ENCODE data around the gene FIBIN.
"Not testable (repeated sequence)": the region's sequence is repeated elsewhere in the genome, so short reads cannot be mapped to it uniquely, and the experiment has no call there.

Gene FIBIN

DNA sequence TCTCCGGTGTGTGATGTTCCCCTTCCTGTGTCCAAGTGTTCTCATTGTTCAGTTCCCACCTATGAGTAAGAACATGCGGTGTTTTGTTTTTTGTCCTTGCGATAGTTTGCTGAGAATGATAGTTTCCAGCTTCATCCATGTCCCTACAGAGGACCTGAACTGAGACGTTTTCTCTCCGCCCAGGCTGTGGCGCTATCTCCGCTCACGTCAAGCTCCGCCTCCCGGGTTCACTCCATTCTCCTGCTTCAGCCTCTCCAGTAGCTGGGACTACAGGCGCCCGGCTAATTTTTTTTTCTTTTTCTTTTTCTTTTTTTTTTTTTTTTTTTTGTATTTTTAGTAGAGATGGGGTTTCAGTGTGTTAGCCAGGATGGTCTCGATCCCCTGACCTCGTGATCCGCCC, 16.7 kb upstream of the FIBIN start:
- not testable (repeated sequence) for DNase-seq (ENCODE audit: low spot score)

DNA sequence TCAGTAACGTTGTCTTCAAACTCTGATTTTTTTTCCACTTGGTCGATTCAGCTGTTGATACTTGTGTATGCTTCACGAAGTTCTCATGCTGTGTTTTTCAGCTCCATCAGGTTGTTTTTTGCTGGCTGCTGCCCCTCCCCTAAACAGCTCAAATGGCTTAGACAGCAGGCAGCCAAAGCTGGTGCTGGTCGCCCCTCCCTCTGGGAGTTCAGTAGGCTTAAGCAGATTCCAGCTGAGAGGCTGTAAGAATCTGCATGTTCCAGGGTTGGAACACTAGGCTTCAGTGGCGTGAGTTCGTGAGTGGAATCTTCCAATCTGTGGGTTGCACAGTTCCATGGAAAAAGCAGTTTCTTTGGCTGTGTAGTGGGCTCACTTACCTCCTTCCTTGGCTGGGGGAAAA, 10.3 kb upstream of the FIBIN start:
- no peak for DNase-seq (ENCODE audit: low spot score)

DNA sequence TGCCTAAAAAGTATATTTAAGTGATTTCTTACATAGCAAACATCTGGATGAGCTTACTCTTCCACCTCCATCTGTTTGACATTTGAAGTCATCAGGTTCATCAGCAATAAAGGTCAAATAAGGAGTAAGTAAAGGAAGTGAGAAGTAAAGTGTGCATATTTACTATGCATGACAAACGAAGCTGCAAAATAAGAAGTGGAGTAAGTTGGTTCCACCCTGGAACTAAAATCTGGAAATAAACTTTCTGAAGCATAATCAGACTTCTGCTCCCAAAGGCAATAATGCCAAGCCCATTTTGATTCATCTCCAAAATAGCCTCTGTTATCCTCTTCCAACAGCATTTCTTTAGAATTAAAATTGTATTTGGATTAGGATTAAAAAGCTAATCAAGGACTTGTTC, 8.4 kb upstream of the FIBIN start:
- no peak for DNase-seq (ENCODE audit: low spot score)

DNA sequence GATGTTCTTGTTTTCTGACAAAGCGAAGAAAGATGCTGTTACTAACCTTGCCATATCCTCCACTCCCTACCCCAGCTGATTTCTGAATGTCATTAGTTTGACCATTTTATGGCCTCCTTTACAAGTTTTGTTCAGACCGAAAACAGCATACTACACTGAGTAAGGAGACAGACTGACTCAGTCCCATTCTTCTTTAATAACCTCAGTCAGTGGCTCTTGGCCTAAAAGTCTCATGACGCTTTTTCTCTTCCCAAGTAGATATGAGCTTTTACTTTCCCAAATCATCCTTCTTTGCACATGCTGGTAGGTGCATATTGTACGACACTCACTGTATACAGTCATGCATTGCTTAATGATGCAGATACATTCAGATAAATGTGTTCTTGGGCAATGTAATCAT, 8.0 kb upstream of the FIBIN start:
- DNase-seq (ENCODE audit: low spot score), result no peak

DNA sequence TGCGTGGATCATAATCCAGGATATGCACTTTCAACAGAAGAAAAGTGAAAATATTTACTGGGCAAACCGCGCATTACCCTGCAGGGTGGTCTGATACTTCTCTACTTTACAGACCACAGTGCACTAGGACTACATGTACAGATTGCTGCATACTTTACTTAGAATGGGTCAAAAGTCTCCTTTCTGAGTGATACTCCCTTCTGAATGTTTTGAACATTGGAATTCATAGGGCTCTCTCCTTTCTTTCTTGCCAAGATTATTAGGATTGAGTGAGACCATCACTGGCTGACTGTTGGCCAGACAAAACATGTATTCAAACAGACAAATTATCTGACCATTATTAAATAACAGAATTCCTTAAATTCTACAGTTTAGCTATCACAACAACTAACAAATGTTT, 6.6 kb upstream of the FIBIN start:
- DNase-seq (ENCODE audit: low spot score), result no peak

DNA sequence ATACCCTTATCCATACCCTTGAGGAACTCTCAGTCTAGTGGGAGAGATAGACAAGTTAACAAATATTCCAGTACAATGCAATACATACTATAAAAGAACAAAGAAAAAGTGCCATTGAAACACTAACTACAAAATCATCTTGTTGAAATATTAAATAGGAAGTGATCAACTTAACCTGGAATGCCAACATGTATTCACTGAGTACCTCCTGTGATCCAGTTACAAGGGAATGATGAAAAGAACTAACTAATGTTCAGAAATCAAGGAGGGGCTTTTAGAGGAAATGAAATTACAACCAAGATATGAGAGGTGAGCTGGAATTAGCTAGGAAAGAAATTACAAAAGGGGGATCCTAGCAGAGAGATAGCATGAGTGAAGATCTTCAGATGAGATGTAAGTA, 6.2 kb upstream of the FIBIN start:
- no peak for DNase-seq (ENCODE audit: low spot score)

DNA sequence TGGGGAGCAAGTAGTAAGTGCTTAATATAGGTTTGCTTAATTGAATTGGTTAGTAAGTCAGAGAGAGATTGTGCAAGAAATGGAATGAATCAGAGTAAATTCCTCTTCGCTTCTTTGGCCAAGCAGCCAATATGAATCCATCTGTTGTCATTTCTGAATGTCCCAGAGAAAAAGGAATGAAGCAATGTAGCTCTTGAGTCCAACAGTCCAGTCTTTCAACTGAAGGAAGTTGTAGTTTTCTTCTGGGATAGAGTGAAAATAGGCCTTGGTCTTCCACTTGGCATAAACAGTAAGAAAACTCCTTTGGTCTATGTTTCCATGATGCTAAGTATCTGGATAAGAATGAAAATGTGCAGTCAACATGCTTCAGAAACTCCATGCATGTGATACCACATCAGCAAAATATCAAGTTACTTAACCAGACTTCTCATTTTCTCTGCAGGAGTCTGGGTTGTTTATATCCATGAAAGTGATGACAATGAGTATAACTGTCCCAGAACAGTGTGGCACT, 1.8 kb upstream of the FIBIN start:
- DNase-seq (ENCODE audit: low spot score), result no peak

DNA sequence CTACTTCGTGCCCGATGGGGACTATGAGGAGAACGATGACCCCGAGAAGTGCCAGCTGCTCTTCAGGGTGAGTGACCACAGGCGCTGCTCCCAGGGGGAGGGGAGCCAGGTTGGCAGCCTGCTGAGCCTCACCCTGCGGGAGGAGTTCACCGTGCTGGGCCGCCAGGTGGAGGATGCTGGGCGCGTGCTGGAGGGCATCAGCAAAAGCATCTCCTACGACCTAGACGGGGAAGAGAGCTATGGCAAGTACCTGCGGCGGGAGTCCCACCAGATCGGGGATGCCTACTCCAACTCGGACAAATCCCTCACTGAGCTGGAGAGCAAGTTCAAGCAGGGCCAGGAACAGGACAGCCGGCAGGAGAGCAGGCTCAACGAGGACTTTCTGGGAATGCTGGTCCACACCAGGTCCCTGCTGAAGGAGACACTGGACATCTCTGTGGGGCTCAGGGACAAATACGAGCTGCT, 751 bp downstream of the FIBIN start:
- no peak for DNase-seq (ENCODE audit: low spot score)

DNA sequence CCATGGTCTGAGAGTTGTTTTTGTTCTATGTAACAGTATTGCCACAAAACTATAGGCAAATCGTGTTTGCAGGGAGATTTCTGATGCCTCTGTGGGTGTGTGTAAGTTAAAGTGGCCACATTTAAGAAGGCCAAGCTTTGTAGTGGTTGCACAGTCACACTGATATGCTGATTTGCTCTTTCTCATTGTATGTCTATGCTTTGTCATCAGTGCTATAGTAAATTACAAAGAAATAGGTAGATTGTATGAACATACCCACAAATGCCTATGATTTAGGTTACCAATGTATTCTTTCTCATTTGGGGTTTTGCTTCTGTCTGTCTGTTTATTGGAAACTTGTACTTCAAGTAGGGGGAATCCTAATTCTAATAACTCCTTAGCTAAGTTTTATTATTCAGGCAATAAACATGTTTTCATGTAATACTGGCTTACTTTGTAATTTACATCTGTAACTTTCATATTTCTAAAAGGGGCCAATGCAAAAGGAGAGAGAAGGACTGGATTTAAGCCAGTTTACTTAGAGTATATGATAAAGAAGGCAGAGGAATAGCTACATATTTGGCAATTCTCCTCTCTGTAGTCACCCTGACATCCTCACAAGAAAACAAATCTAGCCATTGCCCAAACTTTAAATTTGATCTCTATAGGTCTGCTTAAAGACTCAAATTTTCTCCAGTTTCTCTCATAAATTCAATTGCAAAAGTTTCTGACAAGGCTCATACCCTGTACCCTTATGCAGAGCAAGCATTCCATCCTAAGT, 2.0 kb downstream of the FIBIN start:
- DNase-seq (ENCODE audit: low spot score), result no peak

DNA sequence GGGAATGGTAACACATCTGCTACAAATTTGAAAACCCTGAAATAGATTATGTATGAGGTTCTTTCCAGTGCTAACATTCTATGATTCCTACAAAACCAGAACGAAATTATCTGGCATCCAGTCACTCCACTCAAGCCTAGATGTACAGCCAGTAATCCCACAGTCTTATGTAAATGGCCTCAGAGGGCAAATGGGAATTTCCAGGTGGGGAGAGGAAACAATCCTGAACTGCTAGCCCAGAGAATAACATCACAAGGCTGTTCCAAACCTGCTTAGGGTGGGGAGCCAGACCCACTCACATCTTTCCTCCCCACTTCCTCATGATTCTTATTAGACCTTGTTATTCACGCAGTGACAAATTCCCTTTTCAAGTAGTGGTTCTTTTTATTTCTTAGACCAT, 3.5 kb downstream of the FIBIN start:
- DNase-seq (ENCODE audit: low spot score), result no peak

DNA sequence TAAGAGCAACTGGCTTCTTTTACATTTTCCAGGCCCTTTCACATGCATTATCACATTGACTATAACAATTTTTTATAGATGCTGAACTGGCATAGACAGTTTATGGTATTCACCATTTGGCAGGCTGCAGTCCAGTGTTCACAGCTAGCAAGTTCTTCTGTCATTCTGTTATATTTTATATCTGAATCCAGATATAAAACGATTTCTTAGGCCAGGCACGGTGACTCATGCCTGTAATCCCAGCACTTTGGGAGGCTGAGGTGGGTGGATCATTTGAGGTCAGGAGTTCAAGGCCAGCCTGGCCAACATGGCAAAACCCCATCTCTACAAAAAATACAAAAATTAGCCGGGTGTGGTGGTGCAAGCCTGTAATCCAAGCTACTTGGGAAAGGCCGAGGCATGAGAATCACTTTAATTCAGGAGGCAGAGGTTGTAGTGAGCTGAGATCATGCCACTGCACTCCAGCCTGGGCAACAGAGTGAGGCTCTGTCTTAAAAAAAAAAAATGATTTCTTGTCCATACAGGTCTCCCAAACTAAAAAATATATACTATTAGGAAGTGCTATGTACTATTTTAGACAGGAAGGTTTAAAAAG, 7.3 kb downstream of the FIBIN start:
- not testable (repeated sequence) for DNase-seq (ENCODE audit: low spot score)

DNA sequence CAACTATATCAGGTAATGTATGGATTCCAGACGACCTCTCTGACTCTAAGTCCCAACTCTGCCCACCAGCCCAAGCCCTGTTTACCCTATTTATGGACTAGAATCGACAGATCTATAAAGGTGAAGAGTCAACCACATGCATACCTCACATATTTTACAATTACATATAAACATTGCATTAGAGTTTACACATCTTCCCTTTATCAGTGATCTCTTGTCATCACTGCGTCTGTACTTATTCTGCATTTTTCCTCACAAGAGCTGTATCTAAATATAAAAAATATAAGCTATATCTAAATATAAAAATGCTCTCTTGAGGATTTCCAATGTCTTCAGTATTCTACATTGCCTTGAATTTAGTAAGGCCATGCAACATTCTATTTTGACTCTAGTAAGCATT, 8.5 kb downstream of the FIBIN start:
- no peak for DNase-seq (ENCODE audit: low spot score)

DNA sequence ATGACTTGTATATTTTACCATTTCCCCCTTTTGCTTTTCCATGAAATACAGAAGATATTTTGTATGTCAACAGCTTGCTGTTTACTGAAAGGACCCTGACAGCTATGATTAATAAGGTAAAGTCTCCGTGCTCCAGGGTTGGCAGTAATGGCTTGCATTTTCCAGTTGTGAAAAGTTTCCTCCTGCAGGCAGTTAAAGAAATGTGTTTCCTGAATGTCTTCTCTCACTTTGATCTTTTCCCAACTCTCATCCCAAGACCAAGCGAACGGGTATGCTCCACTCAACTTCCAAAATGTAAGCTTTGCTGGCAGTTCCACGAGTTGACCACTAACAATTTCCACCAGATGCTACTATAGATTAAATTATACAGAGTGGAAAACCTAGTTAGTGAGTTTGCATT, 8.9 kb downstream of the FIBIN start:
- DNase-seq (ENCODE audit: low spot score), result no peak

DNA sequence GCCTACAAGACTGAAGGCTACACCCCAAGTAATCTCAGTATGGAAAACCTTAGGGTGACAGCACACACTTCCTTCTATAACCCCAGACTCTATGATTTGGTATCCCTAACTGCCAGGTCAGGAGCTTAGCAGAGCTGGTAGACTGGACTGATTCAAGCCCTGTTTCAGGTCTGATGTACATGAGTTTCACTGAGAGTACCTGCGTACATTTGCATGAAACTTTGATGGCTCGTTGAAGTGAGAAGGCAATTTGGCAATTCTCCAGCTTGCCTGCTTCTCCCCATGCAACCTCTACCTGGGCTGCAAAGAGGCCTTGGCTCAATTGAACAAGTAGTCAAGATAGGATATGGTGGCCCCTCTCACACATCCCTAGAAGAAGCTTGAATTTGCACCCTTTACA, 10.2 kb downstream of the FIBIN start:
- DNase-seq (ENCODE audit: low spot score), result no peak

DNA sequence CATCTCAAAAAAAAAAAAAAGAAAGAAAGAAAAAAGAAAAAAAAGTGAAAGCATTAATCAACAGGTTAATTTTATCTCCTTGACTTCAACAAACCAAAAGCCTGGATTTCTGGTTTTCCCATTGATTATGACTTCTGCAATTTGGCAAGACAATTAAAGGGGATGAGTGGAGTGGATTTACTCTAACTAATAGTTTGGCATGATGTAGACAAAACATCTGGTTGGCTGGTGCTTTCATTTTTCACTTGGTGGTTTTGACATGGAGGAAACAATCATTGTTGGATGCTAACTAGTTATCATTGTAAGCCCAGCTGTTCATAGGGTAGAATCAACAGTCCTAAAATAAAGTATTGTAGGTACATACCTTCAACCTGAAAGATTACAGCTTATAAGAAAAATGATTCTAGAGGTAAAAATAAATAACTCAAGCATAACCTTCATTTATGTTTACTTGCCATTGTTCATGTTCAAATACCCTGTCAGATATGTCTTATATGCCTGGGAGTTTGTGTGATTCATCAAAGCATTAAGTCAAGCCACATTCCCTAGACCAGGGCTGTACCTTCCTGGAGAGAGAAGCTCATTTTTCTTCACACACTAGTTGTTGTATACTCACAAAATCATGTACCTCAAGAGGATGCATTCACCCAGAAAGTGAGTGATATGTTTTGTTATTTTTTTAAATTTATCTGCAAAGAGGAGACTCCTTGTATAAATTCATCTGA, 15.1 kb downstream of the FIBIN start:
- no peak for DNase-seq (ENCODE audit: low spot score)

DNA sequence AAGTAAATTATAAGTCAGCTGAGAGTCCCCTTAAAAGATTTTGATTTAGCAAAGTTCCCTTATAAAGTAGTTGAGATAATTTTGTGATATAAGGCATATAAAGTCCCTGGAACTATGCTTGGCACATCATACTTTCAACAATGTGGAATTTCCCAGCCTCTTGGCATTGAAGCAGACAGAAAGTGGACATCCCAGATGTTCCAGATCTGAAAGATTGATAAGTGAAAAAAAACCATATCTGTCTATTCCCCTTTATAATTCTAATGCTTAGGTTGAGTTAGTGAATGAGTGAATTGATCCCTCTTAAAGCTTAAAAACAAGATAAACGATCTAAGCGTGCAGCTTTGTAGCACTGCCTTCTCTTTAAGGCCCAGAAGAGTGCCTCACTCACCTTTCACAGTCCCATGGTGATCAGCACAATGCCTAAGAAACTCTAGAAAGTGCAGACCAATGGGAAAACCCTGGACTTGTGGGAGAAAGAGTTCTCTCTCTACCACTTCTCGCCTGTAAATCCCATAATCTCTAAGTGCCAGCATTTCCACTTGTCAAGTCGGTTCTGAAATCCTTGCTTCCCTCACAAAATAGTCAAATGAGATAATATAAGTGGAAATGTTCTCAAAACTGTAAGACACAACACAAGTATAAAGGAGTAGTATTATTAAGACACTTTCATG, 17.8 kb downstream of the FIBIN start:
- no peak for DNase-seq (ENCODE audit: low spot score)

DNA sequence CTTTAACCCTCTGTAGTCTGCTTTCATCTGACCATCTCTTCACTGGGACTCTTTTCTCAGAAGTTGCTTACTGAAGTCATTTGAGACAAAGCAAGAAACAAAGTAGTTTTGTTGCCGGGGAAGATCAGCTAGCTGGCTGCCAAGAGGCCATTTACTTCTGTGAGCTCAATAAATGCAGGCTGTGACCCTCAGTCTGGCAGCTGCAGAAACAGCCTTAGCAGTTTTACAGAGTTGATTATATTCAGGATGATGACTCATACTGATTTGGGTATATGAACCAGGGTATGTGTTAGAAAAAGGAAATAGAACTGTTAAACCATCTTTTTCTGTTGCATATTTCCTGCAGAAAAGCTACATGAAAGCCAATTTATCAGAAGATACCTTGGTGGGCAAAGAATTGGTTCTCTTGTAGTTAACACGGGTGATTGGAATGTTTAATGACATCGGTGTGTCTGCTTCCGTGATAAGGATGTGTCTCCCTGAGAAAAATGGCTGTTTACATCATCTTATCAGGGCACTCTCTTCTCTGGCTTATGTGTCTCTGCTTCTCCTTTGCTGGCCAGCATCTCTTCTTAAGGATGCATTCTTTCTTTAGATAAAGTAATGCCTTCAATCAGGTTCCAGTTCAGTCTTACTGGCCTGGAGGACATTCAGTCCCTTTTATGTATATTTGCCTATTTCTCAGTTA, 18.5 kb downstream of the FIBIN start:
- no peak for DNase-seq (ENCODE audit: low spot score)

DNA sequence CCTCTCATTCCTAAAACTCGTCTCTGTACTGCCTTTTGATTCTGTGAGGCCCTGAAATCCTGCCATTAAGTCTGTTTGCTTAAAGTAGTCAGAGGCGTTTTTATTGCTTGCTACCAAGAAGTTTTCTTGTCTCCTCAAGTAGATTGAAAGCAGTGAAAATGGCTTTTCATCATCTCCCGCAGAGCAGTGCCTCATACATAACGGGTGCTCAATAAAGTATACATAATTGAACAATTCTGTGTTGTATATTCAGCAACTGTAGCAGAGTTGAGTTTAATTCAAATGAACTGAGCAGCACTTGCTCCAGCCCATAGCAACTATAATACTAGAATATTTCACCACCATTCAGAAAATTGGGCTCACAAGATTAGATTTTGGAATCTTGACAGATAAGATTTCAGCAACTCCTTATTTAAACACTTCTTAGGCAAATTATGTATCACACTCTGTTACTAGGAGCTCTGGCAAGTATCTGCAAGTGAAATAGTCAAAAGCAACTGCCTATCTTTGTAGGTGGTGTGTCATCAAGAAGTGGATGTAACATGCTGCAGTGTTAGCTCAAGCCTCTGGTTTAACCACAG, 20.0 kb downstream of the FIBIN start:
- no peak for DNase-seq (ENCODE audit: low spot score)

DNA sequence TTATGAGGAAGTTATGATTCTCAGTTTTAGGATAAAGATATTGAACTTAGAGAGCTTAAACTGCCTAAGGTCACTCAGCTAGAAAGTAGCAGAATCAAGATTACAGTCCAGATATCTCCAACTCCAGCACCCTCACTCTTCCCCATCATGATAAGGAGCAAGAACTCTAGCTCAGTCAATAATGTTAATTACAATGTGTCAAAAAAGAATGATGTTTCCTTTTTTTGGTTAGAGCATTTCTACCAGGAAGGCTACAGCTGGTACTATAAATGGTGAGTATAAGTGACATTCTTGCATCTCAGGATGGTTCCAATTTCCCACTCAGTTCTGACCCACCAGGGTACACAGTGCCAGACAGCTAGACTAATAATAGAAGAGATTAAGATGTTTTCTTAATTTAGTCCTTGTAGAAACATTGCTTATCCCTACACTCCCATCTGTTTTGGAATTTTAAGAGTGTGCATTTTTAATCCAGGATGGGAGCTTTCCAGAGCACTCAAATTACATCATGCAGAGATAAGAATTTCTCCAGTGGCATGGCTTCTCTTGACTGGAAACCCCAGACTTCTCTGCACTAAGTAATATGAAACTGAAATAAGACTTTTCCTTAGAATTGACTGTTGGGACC, 25.1 kb downstream of the FIBIN start:
- no peak for DNase-seq (ENCODE audit: low spot score)

DNA sequence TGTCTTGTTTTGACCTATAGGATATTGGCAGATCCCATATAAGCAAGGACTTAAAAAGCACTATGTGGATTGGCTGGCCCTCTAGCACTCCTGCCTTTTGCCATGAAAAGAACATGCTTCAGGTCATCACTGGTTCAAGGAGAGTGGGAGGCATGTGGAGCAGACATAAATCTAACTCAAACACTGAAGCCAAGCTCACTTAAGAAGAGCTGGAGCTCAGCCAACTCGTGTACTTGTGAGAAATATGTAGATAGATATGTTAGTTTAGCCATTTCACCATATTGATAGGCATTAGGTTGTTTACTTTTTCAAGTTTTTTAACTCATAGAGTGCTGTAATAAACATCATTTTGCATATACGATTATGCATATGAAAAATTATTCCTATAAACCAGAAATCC, 26.8 kb downstream of the FIBIN start:
- DNase-seq (ENCODE audit: low spot score), result no peak

DNA sequence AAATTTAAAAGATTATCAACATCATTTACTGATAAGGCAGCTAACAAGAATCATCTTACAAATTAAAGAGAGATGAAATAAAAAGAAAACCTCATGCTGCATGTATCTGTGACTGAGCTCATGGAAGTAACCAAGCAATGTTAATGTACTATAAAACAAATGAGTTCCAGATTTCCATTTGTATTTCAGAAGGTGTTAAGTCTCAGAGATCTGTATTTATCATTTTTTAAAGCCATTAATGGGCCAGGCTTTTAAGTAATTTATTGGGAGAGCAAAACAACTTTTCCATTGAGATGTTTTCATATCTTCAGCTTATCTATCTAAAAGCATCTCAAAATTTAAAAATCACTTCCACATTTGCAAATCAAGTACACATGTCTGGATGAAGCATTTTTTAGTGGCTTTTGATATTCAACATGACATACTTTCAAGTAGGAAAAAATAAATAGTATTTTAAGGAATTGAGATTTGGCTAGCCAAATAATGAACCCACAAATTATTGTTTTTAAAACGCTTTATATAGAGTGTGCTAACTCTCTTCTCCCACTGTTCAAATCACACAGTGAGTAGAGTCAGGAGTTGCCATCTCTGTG, 28.8 kb downstream of the FIBIN start:
- DNase-seq (ENCODE audit: low spot score), result no peak
